SU-DHL-6 (cell line): ENCODE results near the gene LRRC3.

ENCODE experiments used
- H2AFZ ChIP-seq: fragments of 200-600 bp; sonication (generic); 2 replicates; pipeline ENCODE4 v1.6.1; 2014; ENCODE audit warnings: low read depth, mild to moderate bottlenecking, moderate library complexity, mixed read lengths, antibody characterized with exemption, low read length; ENCODE audit not compliant: severe bottlenecking
- H3F3A ChIP-seq: fragments of 200-600 bp; shearing (Covaris generic); 2 replicates; pipeline ENCODE4 v1.6.0; 2016; ENCODE audit warnings: antibody characterized with exemption, mild to moderate bottlenecking; ENCODE audit not compliant: insufficient read depth
- H3K27ac ChIP-seq: fragments of 200-600 bp; sonication (generic); 2 replicates; pipeline ENCODE4 v1.5.1; 2016; ENCODE audit warnings: low read depth, mild to moderate bottlenecking, low read length, moderate library complexity, mixed read lengths
- H3K27me3 ChIP-seq: fragments of 200-600 bp; sonication (generic), shearing (Covaris generic); 2 replicates; pipeline ENCODE4 v1.6.0; 2014; ENCODE audit warnings: mild to moderate bottlenecking, low read length
- H3K36me3 ChIP-seq: fragments of 200-600 bp; sonication (generic); 2 replicates; pipeline ENCODE4 v1.6.1; 2014; ENCODE audit warnings: mild to moderate bottlenecking, low read length, mixed read lengths
- H3K4me2 ChIP-seq: fragments of 300-600, 200-600 bp; shearing (Covaris generic), sonication (generic); 2 replicates; pipeline ENCODE4 v1.6.0; 2014; ENCODE audit warnings: low read length, low read depth, mild to moderate bottlenecking; ENCODE audit not compliant: poor library complexity, severe bottlenecking
- H3K4me3 ChIP-seq: fragments of 200-600 bp; sonication (generic); 2 replicates; pipeline ENCODE4 v1.5.1; 2014; ENCODE audit warnings: antibody characterized with exemption, low read length, mild to moderate bottlenecking, mixed read lengths; ENCODE audit not compliant: insufficient read depth, poor library complexity, severe bottlenecking
- H3K79me2 ChIP-seq: fragments of 200-600 bp; sonication (generic); 2 replicates; pipeline ENCODE4 v1.6.1; 2014; ENCODE audit warnings: mild to moderate bottlenecking, low read length, moderate library complexity; ENCODE audit not compliant: insufficient read depth
- H3K9ac ChIP-seq: fragments of 200-600 bp; sonication (generic); 2 replicates; pipeline ENCODE4 v1.7.0; 2014; ENCODE audit warnings: mild to moderate bottlenecking, low read length
- H3K9me2 ChIP-seq: fragments of 200-600 bp; sonication (generic); replicated peaks from 2 replicates; pipeline ENCODE4 v1.6.1; 2014; ENCODE audit warnings: low read length; ENCODE audit not compliant: insufficient read depth
- H3K9me3 ChIP-seq: fragments of 200-600 bp; sonication (generic); 2 replicates; pipeline ENCODE4 v1.6.1; 2014; ENCODE audit warnings: low read length, mixed read lengths; ENCODE audit not compliant: insufficient read depth
- H4K20me1 ChIP-seq: fragments of 200-600 bp; sonication (generic); 2 replicates; pipeline ENCODE4 v1.6.1; 2014; ENCODE audit warnings: low read depth, mild to moderate bottlenecking, antibody characterized with exemption, low read length, moderate library complexity, mixed read lengths
- CTCF ChIP-seq: fragments of 200-600 bp; sonication (generic); IDR thresholded peaks from one replicate; pipeline ENCODE4 v1.5.1; 2017; ENCODE audit warnings: antibody characterized with exemption, mild to moderate bottlenecking, low read length, moderate library complexity; ENCODE audit not compliant: insufficient read depth, poor library complexity, severe bottlenecking
- EZH2phosphoT487 ChIP-seq: fragments of 200-600 bp; sonication (generic), shearing (Covaris generic); conservative IDR thresholded peaks from 2 replicates; pipeline ENCODE4 v1.6.1; 2018; ENCODE audit warnings: mild to moderate bottlenecking, antibody characterized with exemption, low read length, moderate library complexity, mixed read lengths

The LRRC3 gene

GRCh38 chr21:44456915-44457736 is 1.8 kb downstream of the LRRC3 start:
- Histone ChIP-seq H3K9ac (no peak overlapping the region), H4K20me1 (no peaks in the 10 kb centered on the region), H3K9me3 (no peaks in the 10 kb centered on the region), H3K79me2 (no peaks in the 10 kb centered on the region), H3K27ac (no peak overlapping the region), H3K36me3 (no peaks in the 10 kb centered on the region), H3K27me3 (no peaks in the 10 kb centered on the region), H3K4me2 (no peak overlapping the region), H3K9me2 (no peaks in the 10 kb centered on the region), H2AFZ (no peak overlapping the region), H3F3A (no peaks in the 10 kb centered on the region), H3K4me3 (no peak overlapping the region)
- TF ChIP-seq EZH2phosphoT487 (no peak), CTCF (no peak)

GRCh38 chr21:44458971-44459711 is 3.8 kb downstream of the LRRC3 start:
- H3K9ac ChIP-seq = no peak overlapping the region

GRCh38 chr21:44459712-44460440 is 4.6 kb downstream of the LRRC3 start:
- H3K27me3 ChIP-seq = no peaks in the 10 kb centered on the region
- H3K9ac ChIP-seq = no peak overlapping the region
- H3K36me3 ChIP-seq = no peaks in the 10 kb centered on the region
- TF ChIP-seq EZH2phosphoT487 (no peak), CTCF (no peak)
- no peak overlapping the region for H2AFZ ChIP-seq
- H3K9me3 ChIP-seq = no peaks in the 10 kb centered on the region
- no peaks in the 10 kb centered on the region for H4K20me1 ChIP-seq
- no peaks in the 10 kb centered on the region for H3F3A ChIP-seq
- H3K27ac ChIP-seq = no peak overlapping the region
- H3K9me2 ChIP-seq = no peaks in the 10 kb centered on the region
- H3K4me2 ChIP-seq = no peak overlapping the region
- H3K4me3 ChIP-seq = no peak overlapping the region
- H3K79me2 ChIP-seq = no peaks in the 10 kb centered on the region

More at GRCh38 chr21:44458971-44459711, 3.8 kb downstream of the LRRC3 start:
- no peaks in the 10 kb centered on the region for H3K9me2 ChIP-seq
- no peak overlapping the region for H3K4me3 ChIP-seq
- H3K79me2 ChIP-seq = no peaks in the 10 kb centered on the region
- H3K27ac ChIP-seq = no peak overlapping the region
- no peaks in the 10 kb centered on the region for H3K27me3 ChIP-seq
- TF ChIP-seq CTCF = no peak
- TF ChIP-seq EZH2phosphoT487 = no peak
- H2AFZ ChIP-seq = no peak overlapping the region
- no peaks in the 10 kb centered on the region for H4K20me1 ChIP-seq
- H3F3A ChIP-seq = no peaks in the 10 kb centered on the region
- H3K4me2 ChIP-seq = no peak overlapping the region
- no peaks in the 10 kb centered on the region for H3K36me3 ChIP-seq
- H3K9me3 ChIP-seq = no peaks in the 10 kb centered on the region
